H1 (cell line): ENCODE results near the gene MVK. TPM values are rescaled to one million over a fixed set of nuclear protein-coding genes. Genes with fewer than 3 reads are reported as not detected.

Experiments
- EZH2 ChIP-seq: fragments of 200-600 bp; sonication (generic); IDR thresholded peaks from 2 replicates; pipeline ENCODE4 v1.7.1; 2012; ENCODE audit warnings: low read depth, mild to moderate bottlenecking, moderate library complexity, low read length, inconsistent platforms; ENCODE audit not compliant: severe bottlenecking
- KDM5A ChIP-seq: fragments of 200-600 bp; IDR thresholded peaks from 2 replicates; pipeline ENCODE4 v1.7.1; 2012; ENCODE audit warnings: mild to moderate bottlenecking, low read length, inconsistent platforms, mixed read lengths
- POLR2A ChIP-seq, 2 experiments: IDR thresholded peaks; 1 replicate in 1 of 2; 2 replicates in 1 of 2; pipeline ENCODE4 v1.6.1; 2011; ENCODE audit warnings: low read depth in 2 of 2, low read length in 2 of 2, mild to moderate bottlenecking in 2 of 2; ENCODE audit errors: control extremely low read depth in 1 of 2
- RBBP5 ChIP-seq: IDR thresholded peaks from 2 replicates; pipeline ENCODE4 v1.7.1; 2012; ENCODE audit warnings: low read depth, mild to moderate bottlenecking, inconsistent platforms, low read length, moderate library complexity, borderline replicate concordance
- RNF2 ChIP-seq: fragments of 200-900, 300-1000 bp; sonication (generic); IDR thresholded peaks from 2 replicates; pipeline ENCODE4 v1.7.1; 2016; ENCODE audit warnings: borderline replicate concordance, low read depth, mild to moderate bottlenecking, antibody characterized with exemption, low read length; ENCODE audit not compliant: poor library complexity, severe bottlenecking; ENCODE audit errors: missing control alignments
- SP1 ChIP-seq: IDR thresholded peaks from 2 replicates; pipeline ENCODE4 v1.6.1; 2011; ENCODE audit warnings: low read depth, low read length
- polyA plus RNA-seq, 7 experiments: library from polyadenylated mRNA; depleted of rRNA in 3 of 7; stranded (reverse) in 5 of 7; unstranded in 2 of 7; fragments of >200 nt in 5 of 7; fragments of 200-250 nt in 2 of 7; gene quantifications; 1 replicate in 5 of 7; 2 replicates in 1 of 7; 4 replicates in 1 of 7; pipeline versions ENCODE4 v1.2.1 to v1.2.3, GENCODE V29; 2011 to 2013; ENCODE audit warnings: missing spikeins in 2 of 7, mixed read lengths in 2 of 7
- total RNA-seq: library from RNA; stranded (reverse); fragmentation: NEBNext Ultra II Directional; extraction: Animal tissue kit (Norgen Biotek cat#: 25700); gene quantifications from 2 replicates; pipeline ENCODE4 v1.2.1, GENCODE V29; 2021

MVK gene
- total and polyA plus RNA-seq, 2 of the 8 experiments (the other 6 are each of a cell fraction or from before 2014, with no cell fraction given): 15.7 to 20.9 TPM

- no peak for TF ChIP-seq EZH2
- no peak for TF ChIP-seq RBBP5
- TF ChIP-seq RNF2: no peak
- no peak for TF ChIP-seq KDM5A
- TF ChIP-seq POLR2A (IDR thresholded peaks at IDR 0.05; ENCODE audit: control extremely low read depth in 1 of 2, low read depth in 2 of 2, low read length in 2 of 2): no peak
- TF ChIP-seq SP1: no peak
Measured at GRCh38 chr12:109590566-109590965, 17.0 kb downstream of the MVK start (continued).
